Vagina (tissue), 2 donors: ENCODE measurements around the gene TRABD2B. TPM values are rescaled to one million over a fixed set of nuclear protein-coding genes. Genes with fewer than 3 reads are reported as not detected.
A peak's percentile ranks its signal among the peaks of the same experiment; 100 is the strongest.

Experiments used
- DNase-seq, 2 donors: peaks; one replicate each; pipeline ENCODE4 v3.0.0-alpha.2; 2017; ENCODE audit errors: extremely low spot score in 2 of 2
- H3K27ac ChIP-seq: fragments of 200-600 bp; sonication (generic); one replicate; pipeline ENCODE4 v1.5.1; 2019
- H3K27me3 ChIP-seq: fragments of 200-600 bp; sonication (generic); one replicate; pipeline ENCODE4 v1.5.1; 2019
- H3K36me3 ChIP-seq, 2 donors: fragments of 200-600 bp; sonication (generic); one replicate each; pipeline ENCODE4 v1.5.1; 2017 to 2019
- H3K4me1 ChIP-seq: fragments of 200-600 bp; sonication (generic); one replicate; pipeline ENCODE4 v1.5.1; 2019
- H3K4me3 ChIP-seq, 2 donors: fragments of 200-600 bp; sonication (generic); 1 replicate in 1 of 2; 2 replicates in 1 of 2; pipeline ENCODE4 v1.5.1; 2016 to 2019
- H3K9me3 ChIP-seq: fragments of 200-600 bp; sonication (generic); one replicate; pipeline ENCODE4 v1.5.1; 2019
- CTCF ChIP-seq, 3 experiments: fragments of 450-650 bp in 2 of 3; fragments of 200-600 bp in 1 of 3; sonication (generic) in 1 of 3; IDR thresholded peaks; one replicate each; pipeline ENCODE4 v1.5.1; 2017 to 2019; ENCODE audit warnings: antibody characterized with exemption in 3 of 3, mild to moderate bottlenecking in 2 of 3, moderate library complexity in 2 of 3
- POLR2A ChIP-seq, 2 donors: fragments of 450-650 bp; IDR thresholded peaks; one replicate each; pipeline ENCODE4 v1.6.1; 2017; ENCODE audit warnings: antibody characterized with exemption in 2 of 2, mild to moderate bottlenecking in 2 of 2, moderate library complexity in 2 of 2
- POLR2AphosphoS5 ChIP-seq, 2 donors: sonication (generic); formaldehyde crosslinking; IDR thresholded peaks; one replicate each; pipeline ENCODE4 v1.9.0; 2017; ENCODE audit warnings: antibody characterized with exemption in 2 of 2, mild to moderate bottlenecking in 2 of 2, low read depth in 1 of 2; ENCODE audit not compliant: insufficient read depth in 1 of 2
- intact Hi-C: fragments of 100-400 bp; cut with DNase I; formaldehyde crosslinking; loops from one replicate; pipeline ENCODE4 v1.15.1; 2023
- total RNA-seq: library from RNA; depleted of rRNA; stranded (reverse); fragments of >200 nt; gene quantifications from one replicate; pipeline ENCODE4 v1.2.3, GENCODE V29; 2016

Gene TRABD2B
- total RNA-seq, 1 donor from 2014 or later = 5.6 TPM

- Histone ChIP-seq H3K4me1 (peaks cover 9% of the 10 kb centered on the region), H3K27me3 (no peaks in the 10 kb centered on the region), H3K27ac (no peak overlapping the region), H3K36me3 (no peaks in the 10 kb centered on the region), H3K9me3 (no peaks in the 10 kb centered on the region), H3K4me3 (no peak overlapping the region)
- no peak for DNase-seq
- TF ChIP-seq POLR2AphosphoS5 (IDR thresholded peaks at IDR 0.05; ENCODE audit: insufficient read depth in 1 of 2, low read depth in 1 of 2) = no peak
- no peak for TF ChIP-seq POLR2A (IDR thresholded peaks at IDR 0.05)
- TF ChIP-seq CTCF (IDR thresholded peaks at IDR 0.05) = no peak
- intact Hi-C loops = no loop called here
Measured at GRCh38 chr1:48000883-48001282, 3.7 kb upstream of the TRABD2B start.

GRCh38 chr1:47999097-47999496 is 1.9 kb upstream of the TRABD2B start:
- Histone ChIP-seq H3K27ac (no peak overlapping the region), H3K27me3 (no peaks in the 10 kb centered on the region), H3K36me3 (no peaks in the 10 kb centered on the region), H3K4me1 (peaks cover 21% of the 10 kb centered on the region), H3K9me3 (no peaks in the 10 kb centered on the region), H3K4me3 (no peak overlapping the region)
- no peak for TF ChIP-seq CTCF (IDR thresholded peaks at IDR 0.05)
- no peak for TF ChIP-seq POLR2A (IDR thresholded peaks at IDR 0.05)
- no peak for TF ChIP-seq POLR2AphosphoS5 (IDR thresholded peaks at IDR 0.05; ENCODE audit: insufficient read depth in 1 of 2, low read depth in 1 of 2)
- DNase-seq = peak; percentile 70 to 86
- intact Hi-C loops = loop anchor here (5.0 kb wide), 1 partner anchor 212 kb away; no protein-coding TSS in a partner anchor

GRCh38 chr1:47998396-47998990 is 1.3 kb upstream of the TRABD2B start:
- intact Hi-C loops = loop anchor here (5.0 kb wide), 1 partner anchor 211 kb away; no protein-coding TSS in a partner anchor

GRCh38 chr1:47996406-47997226 is 569 bp downstream of the TRABD2B start:
- Histone ChIP-seq H3K27ac (peak overlapping the region; percentile 87), H3K27me3 (no peaks in the 10 kb centered on the region), H3K9me3 (no peaks in the 10 kb centered on the region), H3K4me3 (peak overlapping the region; percentile 72 to 78), H3K36me3 (no peaks in the 10 kb centered on the region), H3K4me1 (peaks cover 40% of the 10 kb centered on the region)
- DNase-seq = peak; percentile 77 to 86
- intact Hi-C loops = loop anchor here (5.0 kb wide), 1 partner anchor 209 kb away; no protein-coding TSS in a partner anchor
- TF ChIP-seq POLR2A (IDR thresholded peaks at IDR 0.05) (no peak), POLR2AphosphoS5 (IDR thresholded peaks at IDR 0.05; ENCODE audit: insufficient read depth in 1 of 2, low read depth in 1 of 2) (no peak), CTCF (IDR thresholded peaks at IDR 0.05) (no peak)

More at GRCh38 chr1:47998396-47998990, 1.3 kb upstream of the TRABD2B start:
- no peaks in the 10 kb centered on the region for H3K27me3 ChIP-seq
- TF ChIP-seq POLR2A (IDR thresholded peaks at IDR 0.05) (no peak), CTCF (IDR thresholded peaks at IDR 0.05) (no peak), POLR2AphosphoS5 (IDR thresholded peaks at IDR 0.05; ENCODE audit: insufficient read depth in 1 of 2, low read depth in 1 of 2) (no peak)
- H3K4me1 ChIP-seq = peaks cover 27% of the 10 kb centered on the region
- H3K9me3 ChIP-seq = no peaks in the 10 kb centered on the region
- H3K4me3 ChIP-seq = no peak overlapping the region
- no peaks in the 10 kb centered on the region for H3K36me3 ChIP-seq
- DNase-seq = peak; percentile 85 to 92
- no peak overlapping the region for H3K27ac ChIP-seq
